Thoracic aorta (tissue), 2 donors: ENCODE data around the gene ESR2. TPM values are rescaled to one million over a fixed set of nuclear protein-coding genes. Genes with fewer than 3 reads are reported as not detected.

Experiments
- ATAC-seq: fragments of 150-250 bp; one replicate; pipeline ENCODE4 v1.8.0; 2017; ENCODE audit warnings: low read depth; ENCODE audit not compliant: insufficient number of reproducible peaks, low FRiP score
- DNase-seq: peaks from one replicate; pipeline ENCODE4 v3.0.0-alpha.2; 2020; ENCODE audit warnings: low spot score
- H3K27ac ChIP-seq, 2 donors: fragments of 200-600 bp; sonication (generic); 1 replicate in 1 of 2; 2 replicates in 1 of 2; pipeline ENCODE4 v1.5.1; 2016; ENCODE audit warnings: mild to moderate bottlenecking in 2 of 2, moderate library complexity in 2 of 2
- H3K27me3 ChIP-seq: fragments of 200-600 bp; sonication (generic); replicated peaks from 2 replicates; pipeline ENCODE4 v1.6.0; 2016; ENCODE audit warnings: mild to moderate bottlenecking; ENCODE audit not compliant: insufficient read depth
- H3K36me3 ChIP-seq: fragments of 200-600 bp; sonication (generic); one replicate; pipeline ENCODE4 v1.5.1; 2016
- H3K4me1 ChIP-seq, 2 donors: fragments of 200-600 bp; sonication (generic); 1 replicate in 1 of 2; 2 replicates in 1 of 2; pipeline versions ENCODE4 v1.5.1 to v1.6.0; 2016; ENCODE audit warnings: low read depth in 2 of 2, mild to moderate bottlenecking in 1 of 2; ENCODE audit not compliant: control insufficient read depth in 1 of 2
- H3K4me3 ChIP-seq: fragments of 200-600 bp; sonication (generic); 2 replicates; pipeline ENCODE4 v1.5.1; 2016; ENCODE audit warnings: mild to moderate bottlenecking
- H3K9me3 ChIP-seq: fragments of 200-600 bp; sonication (generic); 2 replicates; pipeline ENCODE4 v1.5.1; 2016
- CTCF ChIP-seq: fragments of 200-600 bp; sonication (generic); IDR thresholded peaks from one replicate; pipeline ENCODE4 v1.5.1; 2019; ENCODE audit warnings: antibody characterized with exemption
- total RNA-seq, 2 donors: library from RNA; depleted of rRNA; stranded (reverse); fragments of >200 nt; gene quantifications; one replicate each; pipeline versions ENCODE4 v1.1.0 to v1.2.3, GENCODE V29; 2016

ESR2 gene
- total RNA-seq, 2 donors from 2014 or later, result 0.27 to 0.71 TPM

- DNase-seq, result no peak
- H3K9me3 ChIP-seq, result no peaks in the 10 kb centered on the region
- no peak for TF ChIP-seq CTCF
- peaks cover 28% of the 10 kb centered on the region for H3K36me3 ChIP-seq
- no peak overlapping the region for H3K4me3 ChIP-seq
- no peaks in the 10 kb centered on the region for H3K4me1 ChIP-seq
- no peak for ATAC-seq
- H3K27me3 ChIP-seq, result no peaks in the 10 kb centered on the region
- H3K27ac ChIP-seq, result no peak overlapping the region
Measured at GRCh38 chr14:64158608-64159007, 135.6 kb downstream of the ESR2 start.

GRCh38 chr14:64149921-64150320 is 144.2 kb downstream of the ESR2 start:
- no peaks in the 10 kb centered on the region for H3K27me3 ChIP-seq
- H3K9me3 ChIP-seq, result no peaks in the 10 kb centered on the region
- peaks cover 10% of the 10 kb centered on the region for H3K36me3 ChIP-seq
- H3K4me3 ChIP-seq, result no peak overlapping the region
- no peak overlapping the region for H3K27ac ChIP-seq
- ATAC-seq (no peak), DNase-seq (no peak)
- no peak for TF ChIP-seq CTCF
- H3K4me1 ChIP-seq, result no peaks in the 10 kb centered on the region

- H3K36me3 ChIP-seq, result peaks cover 14% of the 10 kb centered on the region
Measured at GRCh38 chr14:64147126-64147790, 146.9 kb downstream of the ESR2 start.

GRCh38 chr14:64137657-64138290 is 156.4 kb downstream of the ESR2 start:
- TF ChIP-seq CTCF, result no peak
- Histone ChIP-seq H3K9me3 (no peaks in the 10 kb centered on the region), H3K36me3 (peaks cover 36% of the 10 kb centered on the region), H3K4me1 (no peaks in the 10 kb centered on the region), H3K27ac (no peak overlapping the region), H3K4me3 (no peak overlapping the region), H3K27me3 (no peaks in the 10 kb centered on the region)
- no peak for DNase-seq
- ATAC-seq, result no peak

More at GRCh38 chr14:64147126-64147790, 146.9 kb downstream of the ESR2 start:
- H3K4me3 ChIP-seq, result no peak overlapping the region
- H3K27me3 ChIP-seq, result no peaks in the 10 kb centered on the region
- no peaks in the 10 kb centered on the region for H3K9me3 ChIP-seq
- H3K4me1 ChIP-seq, result no peaks in the 10 kb centered on the region
- no peak overlapping the region for H3K27ac ChIP-seq
- TF ChIP-seq CTCF, result no peak
- DNase-seq, result no peak
- no peak for ATAC-seq

GRCh38 chr14:64126548-64126947 is 167.6 kb downstream of the ESR2 start:
- Histone ChIP-seq H3K9me3 (no peaks in the 10 kb centered on the region), H3K36me3 (peaks cover 33% of the 10 kb centered on the region), H3K4me1 (peaks cover 0 to 5% of the 10 kb centered on the region in 2 donors), H3K27me3 (no peaks in the 10 kb centered on the region), H3K4me3 (no peak overlapping the region), H3K27ac (no peak overlapping the region)
- ATAC-seq, result no peak
- TF ChIP-seq CTCF, result no peak
- no peak for DNase-seq
